ENCODE data around the gene DNPEP. TPM values are rescaled to one million over a fixed set of nuclear protein-coding genes. Genes with fewer than 3 reads are reported as not detected.

Gene DNPEP
- total and polyA plus RNA-seq, 2 experiments from 2014 or later = 49.2 to 67.9 TPM

DNA sequence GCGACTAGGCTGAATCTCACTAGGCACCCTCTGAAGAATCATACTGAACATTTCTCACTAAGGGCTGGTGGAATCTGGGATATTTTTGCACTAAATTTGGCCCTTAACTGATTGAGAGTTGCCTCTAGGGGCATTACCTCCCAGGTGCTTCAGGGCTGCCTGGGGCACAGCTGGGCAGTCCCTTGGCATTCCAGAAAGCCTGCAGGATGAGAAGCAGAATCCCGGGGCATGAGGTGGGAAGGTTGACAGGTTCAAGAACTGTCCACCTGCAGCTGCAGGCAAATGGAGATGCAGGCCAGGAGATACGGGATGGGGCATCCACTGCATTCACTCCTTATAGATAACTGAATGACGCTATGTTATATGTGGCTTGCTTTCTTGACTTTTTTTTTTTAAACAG, 62.6 kb downstream of the DNPEP start:
- peaks cover 14% of the 10 kb centered on the region for H3K27me3 Mint-ChIP-seq (ENCODE audit: insufficient read depth, low read depth, poor library complexity)
- Histone ChIP-seq H3K4me3 (no peak overlapping the region), H3K4me2 (no peak overlapping the region), H3K79me2 (replicated peaks; ENCODE audit: insufficient read depth) (no peaks in the 10 kb centered on the region), H3K27me3 (ENCODE audit: insufficient read depth) (peaks cover 22% of the 10 kb centered on the region), H3K36me3 (ENCODE audit: insufficient read depth) (no peaks in the 10 kb centered on the region), H3F3A (replicated peaks; ENCODE audit: low read depth) (no peaks in the 10 kb centered on the region), H3K9me2 (ENCODE audit: insufficient read depth) (no peaks in the 10 kb centered on the region), H3K4me1 (ENCODE audit: insufficient read depth) (no peaks in the 10 kb centered on the region), H4K20me1 (replicated peaks; ENCODE audit: insufficient read depth) (no peaks in the 10 kb centered on the region), H3K27ac (ENCODE audit: low read depth) (no peak overlapping the region), H2AFZ (no peak overlapping the region)
- no peaks in the 10 kb centered on the region for H3K4me1 Mint-ChIP-seq
- no peak overlapping the region for H3K4me3 Mint-ChIP-seq
- ATAC-seq (no peak), DNase-seq (ENCODE audit: low spot score) (no peak)
- no peak overlapping the region for H3K27ac Mint-ChIP-seq
- no peaks in the 10 kb centered on the region for H3K9me3 Mint-ChIP-seq
- no peak for TF ChIP-seq JUNB (IDR thresholded peaks at IDR 0.05; ENCODE audit: unreplicated experiment)
- no peak for TF ChIP-seq ZNF114 (CRISPR knock-in tag; IDR thresholded peaks at IDR 0.05)
- TF ChIP-seq EZH2 (IDR thresholded peaks at IDR 0.05; ENCODE audit: low read depth, unreplicated experiment) = no peak
- H3K36me3 Mint-ChIP-seq (ENCODE audit: low read depth) = no peaks in the 10 kb centered on the region

DNA sequence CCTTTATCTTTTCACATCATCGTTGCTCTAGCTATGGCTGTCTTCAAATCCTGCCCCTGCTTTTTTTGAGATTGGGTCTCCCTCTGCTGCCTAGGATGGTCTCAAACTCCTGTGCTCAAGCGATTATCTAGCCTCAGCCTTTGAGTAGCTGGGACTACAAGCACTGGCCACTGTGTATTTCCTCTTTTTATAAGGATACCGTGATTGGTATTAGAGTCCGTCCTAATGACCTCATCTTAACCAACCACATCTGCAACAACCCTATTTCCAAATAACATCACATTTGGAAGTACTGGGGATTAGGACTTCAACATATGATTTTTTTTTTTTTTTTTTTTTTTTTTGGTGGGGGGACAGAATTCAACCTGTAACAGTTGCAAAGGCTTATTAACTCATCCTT, 64.3 kb downstream of the DNPEP start:
- Histone ChIP-seq H3K9me2 (ENCODE audit: insufficient read depth) (no peaks in the 10 kb centered on the region), H2AFZ (no peak overlapping the region), H3F3A (replicated peaks; ENCODE audit: low read depth) (no peaks in the 10 kb centered on the region), H3K79me2 (replicated peaks; ENCODE audit: insufficient read depth) (no peaks in the 10 kb centered on the region), H3K36me3 (ENCODE audit: insufficient read depth) (no peaks in the 10 kb centered on the region), H4K20me1 (replicated peaks; ENCODE audit: insufficient read depth) (no peaks in the 10 kb centered on the region), H3K4me2 (no peak overlapping the region), H3K4me3 (no peak overlapping the region), H3K4me1 (ENCODE audit: insufficient read depth) (no peaks in the 10 kb centered on the region), H3K27ac (ENCODE audit: low read depth) (no peak overlapping the region), H3K27me3 (ENCODE audit: insufficient read depth) (0 out of 2 replicates have a peak, but pooled peaks cover 5% of the 10 kb centered on the region)
- ATAC-seq = no peak
- TF ChIP-seq ZNF331 (CRISPR knock-in tag; IDR thresholded peaks at IDR 0.05; ENCODE audit: low read depth) = no peak
- TF ChIP-seq, protein P1, sequence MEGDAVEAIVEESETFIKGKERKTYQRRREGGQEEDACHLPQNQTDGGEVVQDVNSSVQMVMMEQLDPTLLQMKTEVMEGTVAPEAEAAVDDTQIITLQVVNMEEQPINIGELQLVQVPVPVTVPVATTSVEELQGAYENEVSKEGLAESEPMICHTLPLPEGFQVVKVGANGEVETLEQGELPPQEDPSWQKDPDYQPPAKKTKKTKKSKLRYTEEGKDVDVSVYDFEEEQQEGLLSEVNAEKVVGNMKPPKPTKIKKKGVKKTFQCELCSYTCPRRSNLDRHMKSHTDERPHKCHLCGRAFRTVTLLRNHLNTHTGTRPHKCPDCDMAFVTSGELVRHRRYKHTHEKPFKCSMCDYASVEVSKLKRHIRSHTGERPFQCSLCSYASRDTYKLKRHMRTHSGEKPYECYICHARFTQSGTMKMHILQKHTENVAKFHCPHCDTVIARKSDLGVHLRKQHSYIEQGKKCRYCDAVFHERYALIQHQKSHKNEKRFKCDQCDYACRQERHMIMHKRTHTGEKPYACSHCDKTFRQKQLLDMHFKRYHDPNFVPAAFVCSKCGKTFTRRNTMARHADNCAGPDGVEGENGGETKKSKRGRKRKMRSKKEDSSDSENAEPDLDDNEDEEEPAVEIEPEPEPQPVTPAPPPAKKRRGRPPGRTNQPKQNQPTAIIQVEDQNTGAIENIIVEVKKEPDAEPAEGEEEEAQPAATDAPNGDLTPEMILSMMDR (conservative IDR thresholded peaks at IDR 0.05; ENCODE audit: low read depth in 2 of 2) = peak in 1 of 2 experiments; percentile 24; a peak in 1 of 4 replicates
- Mint-ChIP-seq H3K4me3 (no peak overlapping the region), H3K27me3 (ENCODE audit: insufficient read depth, low read depth, poor library complexity) (peaks cover 10% of the 10 kb centered on the region), H3K27ac (no peak overlapping the region), H3K4me1 (no peaks in the 10 kb centered on the region), H3K9me3 (no peaks in the 10 kb centered on the region), H3K36me3 (ENCODE audit: low read depth) (no peaks in the 10 kb centered on the region)
- DNase-seq (ENCODE audit: low spot score) = no peak

Small RNA genes lying within 50 kb of the gene (small RNA-seq; reads per million reads assigned to genes)
- not detected for gene AC053503.3 (ENCODE audit: low replicate concordance)

Other genes starting within 250 kb of the DNPEP start
- 25.2 and 30.6 TPM in 2 replicates for gene NHEJ1, start 227.1 kb downstream of the DNPEP start, total RNA-seq (2014; rRNA removed; shearing (Covaris generic))
- gene NHEJ1, start 227.1 kb downstream of the DNPEP start, polyA plus RNA-seq (2016; fragmentation: Nextera tagmentation; extraction: Ambion mirVana) = 16.5 and 19.6 TPM in 2 replicates
- 0.73 TPM in 1 of 2 replicates, not detected in the other for gene SLC23A3, start 217.9 kb downstream of the DNPEP start, total RNA-seq (2014; rRNA removed; shearing (Covaris generic))
- gene SLC23A3, start 217.9 kb downstream of the DNPEP start, polyA plus RNA-seq (2016; fragmentation: Nextera tagmentation; extraction: Ambion mirVana) = 0.10 and 0.26 TPM in 2 replicates
- gene CNPPD1, start 211.0 kb downstream of the DNPEP start, total RNA-seq (2014; rRNA removed; shearing (Covaris generic)) = 18.2 and 22.8 TPM in 2 replicates
- 17.4 and 18.0 TPM in 2 replicates for gene CNPPD1, start 211.0 kb downstream of the DNPEP start, polyA plus RNA-seq (2016; fragmentation: Nextera tagmentation; extraction: Ambion mirVana)
- 35.1 and 41.8 TPM in 2 replicates for gene RETREG2, start 209.6 kb downstream of the DNPEP start, total RNA-seq (2014; rRNA removed; shearing (Covaris generic))
- gene RETREG2, start 209.6 kb downstream of the DNPEP start, polyA plus RNA-seq (2016; fragmentation: Nextera tagmentation; extraction: Ambion mirVana) = 12.7 and 13.2 TPM in 2 replicates
- 21.5 and 30.0 TPM in 2 replicates for gene ZFAND2B, start 181.1 kb downstream of the DNPEP start, total RNA-seq (2014; rRNA removed; shearing (Covaris generic))
- 13.1 and 16.3 TPM in 2 replicates for gene ZFAND2B, start 181.1 kb downstream of the DNPEP start, polyA plus RNA-seq (2016; fragmentation: Nextera tagmentation; extraction: Ambion mirVana)
- 35.1 and 43.6 TPM in 2 replicates for gene ABCB6, start 169.0 kb downstream of the DNPEP start, total RNA-seq (2014; rRNA removed; shearing (Covaris generic))
- 26.2 and 29.8 TPM in 2 replicates for gene ABCB6, start 169.0 kb downstream of the DNPEP start, polyA plus RNA-seq (2016; fragmentation: Nextera tagmentation; extraction: Ambion mirVana)
- 54.2 and 62.7 TPM in 2 replicates for gene ATG9A, start 158.3 kb downstream of the DNPEP start, total RNA-seq (2014; rRNA removed; shearing (Covaris generic))
- 18.0 and 20.7 TPM in 2 replicates for gene ATG9A, start 158.3 kb downstream of the DNPEP start, polyA plus RNA-seq (2016; fragmentation: Nextera tagmentation; extraction: Ambion mirVana)
- 51.2 and 61.9 TPM in 2 replicates for gene ANKZF1, start 158.1 kb downstream of the DNPEP start, total RNA-seq (2014; rRNA removed; shearing (Covaris generic))
- gene ANKZF1, start 158.1 kb downstream of the DNPEP start, polyA plus RNA-seq (2016; fragmentation: Nextera tagmentation; extraction: Ambion mirVana) = 29.9 TPM in 2 replicates
- 5.4 and 5.6 TPM in 2 replicates for gene GLB1L, start 142.5 kb downstream of the DNPEP start, total RNA-seq (2014; rRNA removed; shearing (Covaris generic))
- 1.7 TPM in 2 replicates for gene GLB1L, start 142.5 kb downstream of the DNPEP start, polyA plus RNA-seq (2016; fragmentation: Nextera tagmentation; extraction: Ambion mirVana)
- 12.1 and 17.0 TPM in 2 replicates for gene STK16, start 142.4 kb downstream of the DNPEP start, total RNA-seq (2014; rRNA removed; shearing (Covaris generic))
- gene STK16, start 142.4 kb downstream of the DNPEP start, polyA plus RNA-seq (2016; fragmentation: Nextera tagmentation; extraction: Ambion mirVana) = 3.1 and 3.4 TPM in 2 replicates
- 0.14 TPM in 1 of 2 replicates, not detected in the other for gene TUBA4B, start 134.7 kb downstream of the DNPEP start, total RNA-seq (2014; rRNA removed; shearing (Covaris generic))
- gene TUBA4B, start 134.7 kb downstream of the DNPEP start, polyA plus RNA-seq (2016; fragmentation: Nextera tagmentation; extraction: Ambion mirVana) = 0.17 TPM in 1 of 2 replicates, not detected in the other
- 77.7 and 89.6 TPM in 2 replicates for gene TUBA4A, start 134.0 kb downstream of the DNPEP start, total RNA-seq (2014; rRNA removed; shearing (Covaris generic))
- 43.3 and 44.3 TPM in 2 replicates for gene TUBA4A, start 134.0 kb downstream of the DNPEP start, polyA plus RNA-seq (2016; fragmentation: Nextera tagmentation; extraction: Ambion mirVana)
- gene DNAJB2, start 108.5 kb downstream of the DNPEP start, total RNA-seq (2014; rRNA removed; shearing (Covaris generic)) = 25.5 and 25.9 TPM in 2 replicates
- 6.4 and 9.0 TPM in 2 replicates for gene DNAJB2, start 108.5 kb downstream of the DNPEP start, polyA plus RNA-seq (2016; fragmentation: Nextera tagmentation; extraction: Ambion mirVana)
- gene PTPRN, start 78.5 kb downstream of the DNPEP start, total RNA-seq (2014; rRNA removed; shearing (Covaris generic)) = 18.8 and 22.1 TPM in 2 replicates
- 4.8 and 5.1 TPM in 2 replicates for gene PTPRN, start 78.5 kb downstream of the DNPEP start, polyA plus RNA-seq (2016; fragmentation: Nextera tagmentation; extraction: Ambion mirVana)
- not detected in 2 replicates for gene RESP18, start 55.2 kb downstream of the DNPEP start, total RNA-seq (2014; rRNA removed; shearing (Covaris generic))
- gene RESP18, start 55.2 kb downstream of the DNPEP start, polyA plus RNA-seq (2016; fragmentation: Nextera tagmentation; extraction: Ambion mirVana) = not detected in 2 replicates
- gene DES, start 30.5 kb upstream of the DNPEP start, total RNA-seq (2014; rRNA removed; shearing (Covaris generic)) = 2.0 and 6.1 TPM in 2 replicates
- 1.0 and 1.3 TPM in 2 replicates for gene DES, start 30.5 kb upstream of the DNPEP start, polyA plus RNA-seq (2016; fragmentation: Nextera tagmentation; extraction: Ambion mirVana)
- 32.4 and 32.6 TPM in 2 replicates for gene SPEG, start 46.9 kb upstream of the DNPEP start, total RNA-seq (2014; rRNA removed; shearing (Covaris generic))
- 12.6 and 12.9 TPM in 2 replicates for gene SPEG, start 46.9 kb upstream of the DNPEP start, polyA plus RNA-seq (2016; fragmentation: Nextera tagmentation; extraction: Ambion mirVana)
- 33.8 and 37.3 TPM in 2 replicates for gene GMPPA, start 111.0 kb upstream of the DNPEP start, total RNA-seq (2014; rRNA removed; shearing (Covaris generic))
- 25.2 and 27.0 TPM in 2 replicates for gene GMPPA, start 111.0 kb upstream of the DNPEP start, polyA plus RNA-seq (2016; fragmentation: Nextera tagmentation; extraction: Ambion mirVana)
- gene ASIC4, start 126.6 kb upstream of the DNPEP start, total RNA-seq (2014; rRNA removed; shearing (Covaris generic)) = 3.6 TPM in 1 of 2 replicates, not detected in the other
- 0.13 and 0.40 TPM in 2 replicates for gene ASIC4, start 126.6 kb upstream of the DNPEP start, polyA plus RNA-seq (2016; fragmentation: Nextera tagmentation; extraction: Ambion mirVana)
- gene CHPF, start 155.9 kb upstream of the DNPEP start, total RNA-seq (2014; rRNA removed; shearing (Covaris generic)) = 232 and 252 TPM in 2 replicates
- gene CHPF, start 155.9 kb upstream of the DNPEP start, polyA plus RNA-seq (2016; fragmentation: Nextera tagmentation; extraction: Ambion mirVana) = 34.4 and 36.5 TPM in 2 replicates
- gene TMEM198, start 156.1 kb upstream of the DNPEP start, total RNA-seq (2014; rRNA removed; shearing (Covaris generic)) = 13.7 and 25.6 TPM in 2 replicates
- 5.6 TPM in 2 replicates for gene TMEM198, start 156.1 kb upstream of the DNPEP start, polyA plus RNA-seq (2016; fragmentation: Nextera tagmentation; extraction: Ambion mirVana)
- gene OBSL1, start 183.6 kb upstream of the DNPEP start, total RNA-seq (2014; rRNA removed; shearing (Covaris generic)) = 164 and 207 TPM in 2 replicates
- 94.9 and 102 TPM in 2 replicates for gene OBSL1, start 183.6 kb upstream of the DNPEP start, polyA plus RNA-seq (2016; fragmentation: Nextera tagmentation; extraction: Ambion mirVana)
- gene INHA, start 184.4 kb upstream of the DNPEP start, total RNA-seq (2014; rRNA removed; shearing (Covaris generic)) = 0.31 and 1.6 TPM in 2 replicates
- gene INHA, start 184.4 kb upstream of the DNPEP start, polyA plus RNA-seq (2016; fragmentation: Nextera tagmentation; extraction: Ambion mirVana) = 0.56 and 1.5 TPM in 2 replicates
- 28.1 and 29.3 TPM in 2 replicates for gene STK11IP, start 209.9 kb upstream of the DNPEP start, total RNA-seq (2014; rRNA removed; shearing (Covaris generic))
- 14.2 and 16.6 TPM in 2 replicates for gene STK11IP, start 209.9 kb upstream of the DNPEP start, polyA plus RNA-seq (2016; fragmentation: Nextera tagmentation; extraction: Ambion mirVana)
- gene SLC4A3, start 239.7 kb upstream of the DNPEP start, total RNA-seq (2014; rRNA removed; shearing (Covaris generic)) = 5.6 and 6.8 TPM in 2 replicates
- 3.6 and 3.9 TPM in 2 replicates for gene SLC4A3, start 239.7 kb upstream of the DNPEP start, polyA plus RNA-seq (2016; fragmentation: Nextera tagmentation; extraction: Ambion mirVana)